ENCODE data around the gene GPC6.

The GPC6 gene

GRCh38 chr13:94312511-94313216, 1086.1 kb downstream of the GPC6 start:
- Mint-ChIP-seq H3K36me3 (ENCODE audit: low read depth) (peaks cover 17% of the 10 kb centered on the region), H3K27me3 (ENCODE audit: low read depth) (no peaks in the 10 kb centered on the region), H3K9me3 (no peaks in the 10 kb centered on the region), H3K4me1 (peaks cover 51% of the 10 kb centered on the region), H3K4me3 (peak overlapping the region in 2 of 3 experiments; percentile 18 to 38), H3K27ac (peak overlapping the region; percentile 70 to 90 (median 89))
- no peak for TF ChIP-seq CTCF (IDR thresholded peaks at IDR 0.05; ENCODE audit: unreplicated experiment in 3 of 3)

GRCh38 chr13:94313321-94313910, 1086.8 kb downstream of the GPC6 start:
- no peak for TF ChIP-seq CTCF (IDR thresholded peaks at IDR 0.05; ENCODE audit: unreplicated experiment in 3 of 3)
- peak overlapping the region; percentile 62 to 90 (median 70) for H3K27ac Mint-ChIP-seq
- H3K4me3 Mint-ChIP-seq = no peak overlapping the region
- H3K27me3 Mint-ChIP-seq (ENCODE audit: low read depth) = no peaks in the 10 kb centered on the region
- peaks cover 51% of the 10 kb centered on the region for H3K4me1 Mint-ChIP-seq
- peaks cover 17% of the 10 kb centered on the region for H3K36me3 Mint-ChIP-seq (ENCODE audit: low read depth)
- no peaks in the 10 kb centered on the region for H3K9me3 Mint-ChIP-seq

- no peak overlapping the region for H3K4me3 Mint-ChIP-seq
- TF ChIP-seq CTCF (IDR thresholded peaks at IDR 0.05; ENCODE audit: unreplicated experiment in 3 of 3) = no peak
- no peaks in the 10 kb centered on the region for H3K9me3 Mint-ChIP-seq
- H3K27ac Mint-ChIP-seq = peak overlapping the region in 1 of 3 experiments; percentile 90
- peaks cover 51% of the 10 kb centered on the region for H3K4me1 Mint-ChIP-seq
- peaks cover 17% of the 10 kb centered on the region for H3K36me3 Mint-ChIP-seq (ENCODE audit: low read depth)
- no peaks in the 10 kb centered on the region for H3K27me3 Mint-ChIP-seq (ENCODE audit: low read depth)
Measured at GRCh38 chr13:94313926-94314325, 1087.3 kb downstream of the GPC6 start.

- H3K36me3 Mint-ChIP-seq (ENCODE audit: low read depth) = peaks cover 17% of the 10 kb centered on the region
- peaks cover 50% of the 10 kb centered on the region for H3K4me1 Mint-ChIP-seq
- no peaks in the 10 kb centered on the region for H3K9me3 Mint-ChIP-seq
- no peak overlapping the region for H3K4me3 Mint-ChIP-seq
- H3K27ac Mint-ChIP-seq = no peak overlapping the region
- no peaks in the 10 kb centered on the region for H3K27me3 Mint-ChIP-seq (ENCODE audit: low read depth)
- TF ChIP-seq CTCF (IDR thresholded peaks at IDR 0.05; ENCODE audit: unreplicated experiment in 3 of 3) = no peak
Measured at GRCh38 chr13:94315188-94315587, 1088.6 kb downstream of the GPC6 start.

GRCh38 chr13:94317063-94317491, 1090.5 kb downstream of the GPC6 start:
- H3K36me3 Mint-ChIP-seq (ENCODE audit: low read depth) = peaks cover 19% of the 10 kb centered on the region

More at GRCh38 chr13:94317063-94317491, 1090.5 kb downstream of the GPC6 start:
- Mint-ChIP-seq H3K9me3 (peaks cover 2% of the 10 kb centered on the region), H3K4me3 (no peak overlapping the region), H3K4me1 (peaks cover 37% of the 10 kb centered on the region), H3K27ac (peak overlapping the region; percentile 37 to 75 (median 59)), H3K27me3 (ENCODE audit: low read depth) (peaks cover 3% of the 10 kb centered on the region)
- no peak for TF ChIP-seq CTCF (IDR thresholded peaks at IDR 0.05; ENCODE audit: unreplicated experiment in 3 of 3)
